ENCODE measurements around the gene WIF1.

DNA sequence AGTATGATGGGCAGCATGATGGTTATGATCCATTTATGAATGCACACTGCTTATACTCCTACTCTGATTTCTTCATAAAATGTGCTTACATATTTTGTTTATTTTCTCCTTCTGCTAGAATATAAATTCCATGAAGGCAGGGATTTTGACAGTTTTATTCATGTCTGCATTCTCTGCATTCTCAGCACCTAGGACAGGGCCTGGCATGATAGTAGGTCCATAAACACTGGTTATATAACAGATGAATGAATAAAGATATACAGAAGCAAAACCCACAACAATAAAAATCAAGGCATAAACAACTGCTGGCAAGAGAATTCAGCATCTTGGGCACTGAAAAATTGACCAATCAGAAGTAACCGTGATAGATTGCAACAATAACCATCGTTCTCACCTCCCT, 115.4 kb downstream of the WIF1 start:
- TF ChIP-seq, protein P1, sequence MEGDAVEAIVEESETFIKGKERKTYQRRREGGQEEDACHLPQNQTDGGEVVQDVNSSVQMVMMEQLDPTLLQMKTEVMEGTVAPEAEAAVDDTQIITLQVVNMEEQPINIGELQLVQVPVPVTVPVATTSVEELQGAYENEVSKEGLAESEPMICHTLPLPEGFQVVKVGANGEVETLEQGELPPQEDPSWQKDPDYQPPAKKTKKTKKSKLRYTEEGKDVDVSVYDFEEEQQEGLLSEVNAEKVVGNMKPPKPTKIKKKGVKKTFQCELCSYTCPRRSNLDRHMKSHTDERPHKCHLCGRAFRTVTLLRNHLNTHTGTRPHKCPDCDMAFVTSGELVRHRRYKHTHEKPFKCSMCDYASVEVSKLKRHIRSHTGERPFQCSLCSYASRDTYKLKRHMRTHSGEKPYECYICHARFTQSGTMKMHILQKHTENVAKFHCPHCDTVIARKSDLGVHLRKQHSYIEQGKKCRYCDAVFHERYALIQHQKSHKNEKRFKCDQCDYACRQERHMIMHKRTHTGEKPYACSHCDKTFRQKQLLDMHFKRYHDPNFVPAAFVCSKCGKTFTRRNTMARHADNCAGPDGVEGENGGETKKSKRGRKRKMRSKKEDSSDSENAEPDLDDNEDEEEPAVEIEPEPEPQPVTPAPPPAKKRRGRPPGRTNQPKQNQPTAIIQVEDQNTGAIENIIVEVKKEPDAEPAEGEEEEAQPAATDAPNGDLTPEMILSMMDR (conservative IDR thresholded peaks at IDR 0.05; ENCODE audit: low read length), result no peak
- no peak for TF ChIP-seq EZH2phosphoT487 (IDR thresholded peaks at IDR 0.05; ENCODE audit: borderline replicate concordance, low read depth, low read length)
